Sigmoid colon (tissue), 7 donors: ENCODE results near the gene CHST14. TPM values are rescaled to one million over a fixed set of nuclear protein-coding genes. Genes with fewer than 3 reads are reported as not detected.

Source experiments
- DNase-seq: peaks from one replicate; pipeline ENCODE4 v3.0.0-alpha.2; 2019
- H3K27ac ChIP-seq, 4 donors: fragments of 200-600 bp; sonication (generic); one replicate each; pipeline ENCODE4 v1.5.1; 2016 to 2019; ENCODE audit warnings: mild to moderate bottlenecking in 1 of 4
- H3K27me3 ChIP-seq, 3 donors: fragments of 200-600 bp; sonication (generic); one replicate each; pipeline ENCODE4 v1.5.1; 2019; ENCODE audit warnings: mild to moderate bottlenecking in 1 of 3
- H3K36me3 ChIP-seq, 4 donors: fragments of 200-600 bp; sonication (generic); one replicate each; pipeline ENCODE4 v1.5.1; 2016 to 2019
- H3K4me1 ChIP-seq, 4 donors: fragments of 200-600 bp; sonication (generic); one replicate each; pipeline ENCODE4 v1.5.1; 2017 to 2019
- H3K4me3 ChIP-seq, 4 donors: fragments of 200-600 bp; sonication (generic); one replicate each; pipeline ENCODE4 v1.5.1; 2017 to 2019; ENCODE audit warnings: mild to moderate bottlenecking in 2 of 4, moderate library complexity in 1 of 4
- H3K9me3 ChIP-seq, 4 donors: fragments of 200-600 bp in 3 of 4; sonication (generic) in 3 of 4; one replicate each; pipeline versions ENCODE4 v1.5.1 to v1.6.1; 2013 to 2019
- CTCF ChIP-seq, 4 experiments: fragments of 450-650 bp in 3 of 4; fragments of 200-600 bp in 1 of 4; IDR thresholded peaks; one replicate each; pipeline ENCODE4 v1.5.1; 2016 to 2019; ENCODE audit warnings: antibody characterized with exemption in 4 of 4, mild to moderate bottlenecking in 3 of 4, moderate library complexity in 2 of 4
- EP300 ChIP-seq, 4 donors: sonication (generic); formaldehyde crosslinking; IDR thresholded peaks; one replicate each; pipeline ENCODE4 v1.6.1; 2017; ENCODE audit warnings: antibody characterized with exemption in 4 of 4
- POLR2A ChIP-seq, 2 donors: fragments of 450-650 bp; IDR thresholded peaks; one replicate each; pipeline ENCODE4 v1.6.1; 2016; ENCODE audit warnings: antibody characterized with exemption in 2 of 2, mild to moderate bottlenecking in 2 of 2, moderate library complexity in 2 of 2
- POLR2AphosphoS5 ChIP-seq, 4 donors: sonication (generic); formaldehyde crosslinking; IDR thresholded peaks; one replicate each; pipeline ENCODE4 v1.6.1; 2017; ENCODE audit warnings: antibody characterized with exemption in 4 of 4
- WGBS, 2 donors: extraction: QIAGEN DNeasy Blood & Tissue Kit; methylation state at CpG; one replicate each; pipeline ENCODE4 v1.1.7; 2013; 5-methylcytosine and 5-hydroxymethylcytosine counted together
- intact Hi-C: fragments of 100-400 bp; cut with DNase I; formaldehyde crosslinking; loops from one replicate; pipeline ENCODE4 v1.15.1; 2023
- polyA plus RNA-seq, 3 donors: library from polyadenylated mRNA; stranded (reverse); fragments of 200-250 nt; gene quantifications; one replicate each; pipeline ENCODE4 v1.2.3, GENCODE V29; 2013
- total RNA-seq, 4 donors: library from RNA; depleted of rRNA; stranded (reverse); fragments of >200 nt; gene quantifications; one replicate each; pipeline ENCODE4 v1.1.0, GENCODE V29; 2016
- donor health status: healthy with polysubstance abuse.
- donor health status: Bipolar disorder and iron deficiency.
- donor health status: healthy.

CHST14 gene
- total and polyA plus RNA-seq, 7 donors: 1.2 to 10.2 (median 6.4) TPM

- Histone ChIP-seq H3K4me3 (no peak overlapping the region), H3K27me3 (no peaks in the 10 kb centered on the region), H3K36me3 (no peaks in the 10 kb centered on the region), H3K9me3 (no peaks in the 10 kb centered on the region), H3K4me1 (no peaks in the 10 kb centered on the region), H3K27ac (no peak overlapping the region)
- DNase-seq: no peak
- no peak for TF ChIP-seq CTCF (IDR thresholded peaks at IDR 0.05)
- TF ChIP-seq POLR2A (IDR thresholded peaks at IDR 0.05): no peak
- no peak for TF ChIP-seq POLR2AphosphoS5 (IDR thresholded peaks at IDR 0.05)
- TF ChIP-seq EP300 (IDR thresholded peaks at IDR 0.05): no peak
- WGBS, 2 donors: 91 to 92% methylated on average over 47 of the region's 47 CpGs
- intact Hi-C loops: no loop called here
These were observed 18.7 kb downstream of the CHST14 start for GRCh38 chr15:40489274-40490175.

- Histone ChIP-seq H3K9me3 (no peaks in the 10 kb centered on the region), H3K4me1 (no peaks in the 10 kb centered on the region), H3K36me3 (no peaks in the 10 kb centered on the region), H3K27me3 (no peaks in the 10 kb centered on the region), H3K4me3 (no peak overlapping the region), H3K27ac (no peak overlapping the region)
- TF ChIP-seq EP300 (IDR thresholded peaks at IDR 0.05): no peak
- TF ChIP-seq POLR2AphosphoS5 (IDR thresholded peaks at IDR 0.05): no peak
- TF ChIP-seq POLR2A (IDR thresholded peaks at IDR 0.05): no peak
- no peak for TF ChIP-seq CTCF (IDR thresholded peaks at IDR 0.05)
- WGBS, 2 donors: 80 to 85% methylated on average over 8 of the region's 8 CpGs
- no peak for DNase-seq
- intact Hi-C loops: no loop called here
These were observed 22.5 kb downstream of the CHST14 start for GRCh38 chr15:40493089-40493840.

GRCh38 chr15:40495516-40495915, 24.7 kb downstream of the CHST14 start:
- no peak overlapping the region for H3K4me3 ChIP-seq
- H3K4me1 ChIP-seq: no peaks in the 10 kb centered on the region
- DNase-seq: no peak
- TF ChIP-seq POLR2AphosphoS5 (IDR thresholded peaks at IDR 0.05) (no peak), CTCF (IDR thresholded peaks at IDR 0.05) (no peak), POLR2A (IDR thresholded peaks at IDR 0.05) (no peak), EP300 (IDR thresholded peaks at IDR 0.05) (no peak)
- WGBS, 2 donors: 96% methylated on average over 2 of the region's 2 CpGs
- no peaks in the 10 kb centered on the region for H3K9me3 ChIP-seq
- intact Hi-C loops: no loop called here
- no peak overlapping the region for H3K27ac ChIP-seq
- no peaks in the 10 kb centered on the region for H3K36me3 ChIP-seq
- H3K27me3 ChIP-seq: peaks cover 0 to 3% (median 0%) of the 10 kb centered on the region in 3 donors

GRCh38 chr15:40498418-40498817, 27.6 kb downstream of the CHST14 start:
- Histone ChIP-seq H3K9me3 (no peaks in the 10 kb centered on the region), H3K4me3 (no peak overlapping the region), H3K27me3 (peaks cover 0 to 3% (median 0%) of the 10 kb centered on the region in 3 donors), H3K4me1 (no peaks in the 10 kb centered on the region), H3K27ac (no peak overlapping the region), H3K36me3 (no peaks in the 10 kb centered on the region)
- intact Hi-C loops: no loop called here
- TF ChIP-seq POLR2A (IDR thresholded peaks at IDR 0.05) (no peak), POLR2AphosphoS5 (IDR thresholded peaks at IDR 0.05) (no peak), EP300 (IDR thresholded peaks at IDR 0.05) (no peak), CTCF (IDR thresholded peaks at IDR 0.05) (no peak)
- 58 to 80% methylated on average over 5 of the region's 5 CpGs for WGBS, 2 donors
- no peak for DNase-seq
